ENCODE data around the gene NTF4. TPM values are rescaled to one million over a fixed set of nuclear protein-coding genes. Genes with fewer than 3 reads are reported as not detected.

NTF4 gene
- total and polyA plus RNA-seq, 2 of the 4 experiments (the other 2 are of a cell fraction): 0.09 to 0.18 TPM

DNA sequence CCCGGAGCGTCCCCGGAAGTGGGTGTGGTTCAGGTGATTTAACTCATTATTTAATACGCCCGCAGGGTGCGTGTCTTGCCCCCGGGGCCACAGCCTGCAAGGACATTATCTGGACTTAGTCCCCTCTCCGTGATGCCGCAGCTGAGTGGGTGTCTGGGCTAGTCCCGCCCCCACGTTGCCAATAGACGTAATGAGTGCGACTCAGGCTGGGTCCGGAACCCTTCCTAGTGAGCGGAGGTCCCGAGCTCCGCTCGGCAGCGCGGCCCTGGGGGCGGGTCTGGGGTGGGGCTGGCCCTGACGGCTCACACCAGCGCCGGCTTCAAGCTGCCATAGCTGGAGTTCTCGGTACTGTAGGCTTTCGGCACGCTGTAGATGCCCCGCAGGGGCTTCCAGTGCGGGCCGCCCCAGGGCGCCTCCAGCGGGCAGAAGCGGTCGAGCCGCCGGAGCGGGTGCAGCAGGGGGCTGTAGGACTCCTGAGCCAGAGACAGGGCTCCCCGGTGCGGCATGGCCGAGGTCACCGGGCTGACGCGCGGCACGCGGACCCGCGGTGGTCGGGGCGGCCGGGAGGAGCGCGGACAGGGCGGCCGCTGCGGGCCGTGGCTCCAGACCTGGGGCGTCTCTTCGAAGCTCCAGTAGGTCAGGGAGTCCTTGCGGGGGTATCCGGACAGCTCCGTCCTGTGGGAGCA lies 46.8 kb downstream of the NTF4 start:
- no peak overlapping the region for H3K56ac ChIP-seq (ENCODE audit: extremely low read depth, insufficient read depth, low read length)
- H3K27ac ChIP-seq (ENCODE audit: insufficient read depth, low read length): no peak overlapping the region
- DNase-seq (peak; percentile 45), ATAC-seq (ENCODE audit: low read depth) (peak; percentile 84)
- WGBS, 2 experiments (ENCODE audit: extremely low coverage in 2 of 2, insufficient read length in 1 of 2): 5% methylated on average over 30 of the region's 62 CpGs; no CpG with 5 or more reads in 1 of the 2 experiments
- no peak overlapping the region for H2BK20ac ChIP-seq (ENCODE audit: low read depth, low read length)
- peak overlapping the region; percentile 65 for H2AK9ac ChIP-seq (replicated peaks; ENCODE audit: low read depth, low read length, poor library complexity)
- H3K9ac ChIP-seq (ENCODE audit: low read depth, low read length): no peak overlapping the region
- no peaks in the 10 kb centered on the region for H3K9me3 ChIP-seq (ENCODE audit: control insufficient read depth, insufficient read depth, low read length)
- no peak overlapping the region for H3K14ac ChIP-seq (replicated peaks; ENCODE audit: low read depth, low read length)
- ChIA-PET POLR2A (ENCODE audit: unreplicated experiment) (no interaction called here), CTCF (interaction anchor here (0.6 to 1.6 kb wide), 5 partner anchors 18 to 118 kb away, joined by 3 to 5 read pairs (median 4); partner anchors contain the start of genes GYS1, NUCB1 and RUVBL2)
- no peak overlapping the region for H2BK15ac ChIP-seq (ENCODE audit: low read depth, low read length)
- peak overlapping the region; percentile 78 for H2AFZ ChIP-seq (replicated peaks; ENCODE audit: low read length, poor library complexity)
- no peak overlapping the region for H4K91ac ChIP-seq (ENCODE audit: insufficient read depth, low read depth, low read length)
- no peaks in the 10 kb centered on the region; a peak in 1 of 4 replicates for H3K79me1 ChIP-seq (ENCODE audit: low read depth in 1 of 2, low read length in 2 of 2)
- no peak overlapping the region for H2BK5ac ChIP-seq (ENCODE audit: low read depth, low read length, poor library complexity, severe bottlenecking)
- H3K4ac ChIP-seq (ENCODE audit: low read depth, low read length): no peak overlapping the region
- H3K4me1 ChIP-seq (ENCODE audit: control insufficient read depth, insufficient read depth, low read length): peaks cover 5% of the 10 kb centered on the region; the same call in 1 of the 2 replicates
- peak overlapping the region; percentile 32 for H3K4me3 ChIP-seq (ENCODE audit: insufficient read depth, low read depth, low read length)
- H2BK120ac ChIP-seq (ENCODE audit: low read depth, low read length): no peak overlapping the region
- H4K8ac ChIP-seq (ENCODE audit: low read depth in 2 of 2, low read length in 2 of 2): peak overlapping the region in 1 of 2 experiments; percentile 67; a peak in 1 of 4 replicates
- H3K4me2 ChIP-seq (ENCODE audit: low read depth, low read length): peak overlapping the region; percentile 93
- no peak overlapping the region for H4K5ac ChIP-seq (ENCODE audit: low read depth, low read length)
- H3K27me3 ChIP-seq (ENCODE audit: control insufficient read depth, insufficient read depth, low read length): peaks cover 2% of the 10 kb centered on the region; the same call in 1 of the 2 replicates
- no peak overlapping the region for H3K18ac ChIP-seq (ENCODE audit: low read depth, low read length)
- 0 out of 2 replicates have a peak, but pooled peaks cover 3% of the 10 kb centered on the region for H3K9me1 ChIP-seq (ENCODE audit: insufficient read depth, low read length)
- BruUV-seq (replicated peaks): no TSS peak
- no peaks in the 10 kb centered on the region; the same call in 1 of the 2 replicates for H4K20me1 ChIP-seq (ENCODE audit: insufficient read depth, low read length)
- peak overlapping the region; percentile 59; the same call in 1 of the 2 replicates for H3K23ac ChIP-seq (ENCODE audit: low read depth, low read length)
- H2AK5ac ChIP-seq (ENCODE audit: low read depth, low read length): no peak overlapping the region
- H3K36me3 ChIP-seq (ENCODE audit: control insufficient read depth, insufficient read depth, low read length): peaks cover 25% of the 10 kb centered on the region
- TF ChIP-seq CEBPB (IDR thresholded peaks at IDR 0.05; ENCODE audit: low read depth, low read length) (no peak), MAFK (IDR thresholded peaks at IDR 0.05; ENCODE audit: low read depth, low read length) (no peak), SMC3 (IDR thresholded peaks at IDR 0.05; ENCODE audit: low read depth, low read length) (peak; percentile 26; the same call in 1 of the 2 replicates), RAD21 (IDR thresholded peaks at IDR 0.05; ENCODE audit: low read length) (peak; percentile 34; the same call in 1 of the 2 replicates), CTCF (conservative IDR thresholded peaks at IDR 0.05; ENCODE audit: low read depth, low read length) (peak; percentile 60), MAZ (IDR thresholded peaks at IDR 0.05; ENCODE audit: borderline replicate concordance, low read depth, low read length) (peak; percentile 65; the same call in 1 of the 2 replicates), MXI1 (IDR thresholded peaks at IDR 0.05; ENCODE audit: borderline replicate concordance, low read depth, low read length) (peak; percentile 20; the same call in 1 of the 2 replicates), RCOR1 (IDR thresholded peaks at IDR 0.05; ENCODE audit: insufficient replicate concordance, low read length) (no peak)
- intact Hi-C loops (cut with micrococcal nuclease) (no loop called here), dilution Hi-C loops (cut with HindIII; ENCODE audit: low sequenced_read_pairs, unreplicated experiment) (no loop called here), in situ Hi-C loops (cut with MboI; ENCODE audit: low sequenced_read_pairs) (no loop called here)
